GM19455 (cell line): Measurements from ENCODE around the gene CDK4.
"Not testable (repeated sequence)": the region's sequence is repeated elsewhere in the genome, so short reads cannot be mapped to it uniquely, and the experiment has no call there.

Experiments
- ATAC-seq: cut with Tn5 transposase; IDR thresholded peaks from one replicate; pipeline ENCODE4 v1.9.1; 2021; ENCODE audit not compliant: unreplicated experiment

CDK4 gene

DNA sequence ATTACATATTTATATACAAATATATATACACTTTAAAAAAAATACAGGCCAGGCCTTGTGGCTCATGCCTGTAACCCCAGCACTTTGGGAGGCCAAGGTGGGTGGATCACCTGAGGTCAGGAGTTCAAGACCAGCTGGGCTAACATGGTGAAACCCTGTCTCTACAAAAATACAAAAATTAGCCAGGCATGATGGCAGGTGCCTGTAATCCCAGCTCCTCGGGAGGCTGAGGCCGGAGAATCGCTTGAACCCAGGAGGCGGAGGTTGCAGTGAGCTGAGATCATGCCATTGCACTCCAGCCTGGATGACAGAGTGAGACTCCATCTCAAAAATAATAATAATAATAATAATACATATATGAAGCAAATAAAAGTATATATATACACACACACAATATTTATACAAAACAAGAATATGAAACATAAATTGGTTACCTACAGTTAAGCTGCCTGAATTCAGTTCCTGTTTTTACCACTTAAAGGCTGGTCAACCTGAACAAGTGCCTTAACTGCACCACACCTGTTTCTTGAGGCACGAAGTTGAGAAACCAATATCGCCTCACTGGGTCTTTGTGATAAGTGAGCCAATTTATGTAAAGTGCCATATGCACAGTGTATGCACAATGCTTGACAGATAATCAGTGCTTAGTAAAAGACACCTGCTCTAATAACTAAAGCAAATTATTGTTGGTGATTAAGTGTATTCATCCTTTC is 36.9 kb downstream of the CDK4 start:
- not testable (repeated sequence) for ATAC-seq

DNA sequence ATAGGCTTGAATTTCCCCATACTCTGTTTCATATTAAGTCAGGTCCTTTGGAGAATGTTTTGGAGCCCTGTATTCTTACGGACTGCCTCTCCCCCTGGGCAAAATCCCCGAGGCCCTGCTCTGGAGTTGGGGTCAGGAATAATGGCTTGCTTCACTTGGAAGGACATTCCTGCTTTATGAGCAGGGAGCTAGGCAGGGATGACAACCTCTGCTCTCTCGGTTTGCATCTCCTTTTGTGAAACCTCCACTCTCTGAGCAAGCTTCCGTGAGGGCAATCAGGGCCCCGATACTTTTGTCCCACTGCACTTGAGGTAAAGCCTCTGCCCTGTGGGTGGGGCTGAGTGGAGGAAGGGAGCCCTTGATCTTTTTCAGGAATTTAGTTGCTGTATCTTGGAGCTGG is 38.9 kb downstream of the CDK4 start:
- no peak for ATAC-seq

DNA sequence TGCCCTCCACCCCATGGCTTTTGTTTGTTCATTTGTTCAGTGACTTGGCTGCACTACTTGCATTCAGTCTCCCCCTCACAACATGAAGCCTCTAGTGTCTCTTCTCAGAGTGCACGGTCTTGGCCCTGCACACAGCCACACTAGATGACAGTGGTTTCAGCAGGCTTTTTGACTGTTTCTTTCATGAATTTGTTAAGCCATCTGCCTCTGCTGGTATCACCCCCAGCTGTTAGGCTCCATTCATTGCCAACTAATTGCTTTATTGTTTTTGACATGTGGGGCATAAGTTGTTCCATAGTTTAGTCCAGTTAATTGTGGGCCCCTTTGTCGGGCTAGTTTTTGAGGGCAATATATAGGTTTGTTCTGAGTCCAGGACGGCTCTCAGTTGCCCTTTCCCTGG is 39.4 kb downstream of the CDK4 start:
- no peak for ATAC-seq

DNA sequence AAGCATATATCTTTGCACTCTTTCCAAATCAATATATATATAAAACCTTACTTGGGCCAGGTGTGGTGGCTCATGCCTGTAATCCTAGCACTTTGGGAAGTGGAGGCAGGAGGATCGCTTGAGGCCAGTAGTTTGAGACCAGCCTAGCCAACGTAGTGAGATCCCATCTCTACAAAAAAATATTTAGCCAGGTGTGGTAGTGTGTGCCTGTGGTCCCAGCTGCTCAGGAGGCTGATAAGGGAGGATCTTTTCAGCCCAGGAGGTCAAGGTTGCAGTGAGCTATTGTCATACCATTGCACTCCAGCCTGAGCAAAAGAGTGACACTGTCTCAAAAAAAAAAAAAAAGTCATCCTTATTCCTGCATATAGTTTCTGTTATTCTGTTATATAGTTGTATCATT is 43.8 kb downstream of the CDK4 start:
- ATAC-seq: no peak

DNA sequence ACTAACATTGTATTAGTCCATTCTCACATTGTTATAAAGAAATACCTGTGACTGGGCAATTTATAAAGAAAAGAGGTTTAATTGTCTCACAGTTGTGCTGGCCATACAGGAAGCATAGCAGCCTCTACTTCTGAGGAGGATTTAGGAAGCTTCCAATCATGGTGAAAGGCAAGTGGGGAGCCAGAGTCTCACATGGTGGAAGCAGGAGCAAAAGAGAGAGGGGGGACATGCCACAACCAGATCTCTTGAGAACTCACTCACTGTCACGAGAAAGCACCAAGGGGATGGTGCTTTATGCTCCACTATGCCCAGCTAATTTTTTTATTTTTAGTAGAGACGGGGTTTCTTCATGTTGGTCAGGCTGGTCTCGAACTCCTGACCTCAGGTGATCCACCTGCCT is 44.9 kb downstream of the CDK4 start:
- ATAC-seq: no peak

DNA sequence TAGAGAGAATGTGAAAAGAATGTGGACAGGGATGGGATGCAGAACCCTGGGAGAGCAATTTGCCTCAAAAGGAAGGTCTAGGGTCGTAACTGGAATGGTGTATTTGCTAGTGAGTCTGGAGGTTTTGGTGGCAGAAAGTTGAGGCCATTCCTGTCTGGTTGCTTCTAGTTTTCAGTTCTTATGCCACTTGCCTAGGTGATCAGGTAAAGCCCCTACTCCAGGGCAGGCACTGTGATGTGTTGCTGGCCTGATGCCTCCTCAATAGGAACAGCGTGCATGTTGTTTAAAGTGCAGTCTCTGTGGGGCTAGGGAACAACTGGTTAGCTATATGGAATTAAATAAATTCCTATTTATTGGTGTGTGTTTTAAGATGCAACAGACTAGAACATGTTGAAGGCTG is 51.8 kb downstream of the CDK4 start:
- ATAC-seq: no peak

DNA sequence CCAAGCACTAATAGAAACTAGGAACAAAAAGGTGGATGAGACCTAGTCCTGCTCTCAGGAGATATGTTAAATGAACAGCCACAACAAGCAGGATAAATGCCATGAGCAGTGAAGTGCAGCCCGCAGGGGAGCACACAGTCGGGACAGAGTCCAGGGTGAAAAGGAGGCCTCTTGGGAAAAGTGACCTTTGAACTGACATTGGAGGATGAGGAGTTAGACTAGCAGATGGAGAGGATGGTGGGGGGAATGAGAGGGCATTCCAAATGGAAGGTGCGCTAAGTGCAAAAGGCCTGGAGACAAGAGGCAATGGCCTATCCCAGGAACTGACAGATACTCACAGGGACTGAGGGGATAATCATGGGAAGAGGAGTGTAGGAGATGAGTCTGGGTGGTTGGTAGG is 53.7 kb downstream of the CDK4 start:
- ATAC-seq: no peak
